Activated T-cell treated with anti-CD3 and anti-CD28 coated beads, Interleukin-2, amount 50 U/mL, for 72 hours (primary cell): ENCODE data around the gene MMP19. TPM values are rescaled to one million over a fixed set of nuclear protein-coding genes. Genes with fewer than 3 reads are reported as not detected.

Source experiments
- ATAC-seq, 2 donors: fragments of 150-1000 bp; cut with Tn5 transposase; replicated peaks in 1 of 2; 2 replicates each; pipeline ENCODE4 v1.10.0; 2021; ENCODE audit warnings: moderate library complexity in 2 of 2, mild to moderate bottlenecking in 1 of 2
- DNase-seq, 2 donors: peaks; one replicate each; pipeline ENCODE4 v3.0.0; 2021 to 2022; ENCODE audit warnings: mixed read lengths in 1 of 2
- H3K27ac Mint-ChIP-seq: one replicate; pipeline ENCODE4 v1.8.0; 2022; ENCODE audit warnings: mild to moderate bottlenecking, moderate library complexity, mixed read lengths
- H3K27me3 Mint-ChIP-seq: one replicate; pipeline ENCODE4 v1.8.0; 2022; ENCODE audit warnings: low read depth, mixed read lengths
- H3K36me3 Mint-ChIP-seq, 2 donors: one replicate each; pipeline ENCODE4 v1.8.0; 2022; ENCODE audit warnings: mixed read lengths in 2 of 2, mild to moderate bottlenecking in 1 of 2; ENCODE audit not compliant: insufficient read depth in 2 of 2
- H3K4me1 Mint-ChIP-seq: one replicate; pipeline ENCODE4 v1.8.0; 2022; ENCODE audit warnings: low read depth, mixed read lengths
- H3K4me3 Mint-ChIP-seq, 2 donors: one replicate each; pipeline ENCODE4 v1.8.0; 2022; ENCODE audit warnings: mild to moderate bottlenecking in 2 of 2, mixed read lengths in 2 of 2, moderate library complexity in 2 of 2
- H3K9me3 Mint-ChIP-seq, 2 donors: one replicate each; pipeline ENCODE4 v1.8.0; 2022; ENCODE audit warnings: mixed read lengths in 2 of 2
- total RNA-seq, 2 donors: library from RNA; stranded (reverse); gene quantifications; one replicate each; pipeline ENCODE4 v1.2.3, GENCODE V29; 2022

Gene MMP19
- total RNA-seq, 2 donors from 2014 or later, result 0.41 to 0.81 TPM

DNA sequence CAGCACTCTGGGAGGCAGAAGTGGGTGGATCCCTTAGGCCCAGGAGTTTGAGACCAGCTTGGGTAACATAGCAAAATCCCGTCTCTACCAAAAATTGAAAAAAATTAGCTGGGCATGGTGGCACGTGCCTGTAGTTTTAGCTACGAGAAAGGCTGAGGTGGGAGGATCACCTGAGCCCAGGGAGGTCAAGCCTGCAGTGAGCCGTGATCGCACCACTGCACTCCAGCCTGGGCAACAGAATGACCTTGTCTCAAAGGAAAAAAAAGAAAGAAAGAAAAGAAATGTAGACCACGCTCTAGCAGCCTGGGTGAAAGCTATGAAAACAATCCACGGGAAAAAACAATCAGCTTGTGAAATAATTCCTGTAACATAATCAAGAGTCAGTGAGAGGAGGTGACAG is 54.2 kb downstream of the MMP19 start:
- DNase-seq (no peak), ATAC-seq (no peak)
- no peaks in the 10 kb centered on the region for H3K9me3 Mint-ChIP-seq
- no peaks in the 10 kb centered on the region for H3K27me3 Mint-ChIP-seq
- peaks cover 2 to 32% of the 10 kb centered on the region in 2 donors for H3K36me3 Mint-ChIP-seq
- H3K27ac Mint-ChIP-seq, result no peak overlapping the region
- H3K4me3 Mint-ChIP-seq, result no peak overlapping the region
- no peaks in the 10 kb centered on the region for H3K4me1 Mint-ChIP-seq

Other genes with a start within 250 kb of the MMP19 start
- gene OR10P1, start 206.0 kb downstream of the MMP19 start, total RNA-seq, result not detected
- 1 to 10 TPM; 6.6 to 8.9 TPM for gene ITGA7, start 135.0 kb downstream of the MMP19 start, total RNA-seq
- 100 to 1,000 TPM; 116 to 121 TPM for gene BLOC1S1, start 126.9 kb downstream of the MMP19 start, total RNA-seq
- gene RDH5, start 122.5 kb downstream of the MMP19 start, total RNA-seq, result 1 to 10 TPM; 7.3 to 9.3 TPM
- 100 to 1,000 TPM; 122 to 154 TPM for gene CD63, start 113.9 kb downstream of the MMP19 start, total RNA-seq
- gene GDF11, start 99.8 kb downstream of the MMP19 start, total RNA-seq, result 1 to 10 TPM; 3.4 to 4.8 TPM
- 100 to 1,000 TPM; 106 to 127 TPM for gene SARNP, start 25.2 kb downstream of the MMP19 start, total RNA-seq
- gene ORMDL2, start 24.9 kb downstream of the MMP19 start, total RNA-seq, result 10 to 100 TPM; 29.5 to 33.5 TPM
- gene DNAJC14, start 13.3 kb downstream of the MMP19 start, total RNA-seq, result 10 to 100 TPM; 24.1 to 24.4 TPM
- gene PYM1, start 85.0 kb upstream of the MMP19 start, total RNA-seq, result 10 to 100 TPM; 35.1 to 36.6 TPM
- gene DGKA, start 88.2 kb upstream of the MMP19 start, total RNA-seq, result 100 to 1,000 TPM; 343 to 396 TPM
- gene PMEL, start 123.1 kb upstream of the MMP19 start, total RNA-seq, result 1 to 10 TPM in 1 of 2 donors, under 1 TPM in 1; 1.00 to 1.9 TPM
- gene CDK2, start 123.9 kb upstream of the MMP19 start, total RNA-seq, result 100 to 1,000 TPM in 1 of 2 donors, 10 to 100 TPM in 1; 89.2 to 103 TPM
- gene RAB5B, start 131.1 kb upstream of the MMP19 start, total RNA-seq, result 10 to 100 TPM; 49.4 to 56.6 TPM
- gene SUOX, start 154.3 kb upstream of the MMP19 start, total RNA-seq, result 1 to 10 TPM; 7.8 to 9.9 TPM
- 10 to 100 TPM; 22.8 to 25.0 TPM for gene IKZF4, start 178.1 kb upstream of the MMP19 start, total RNA-seq
- 10 to 100 TPM; 23.0 to 28.9 TPM for gene RPS26, start 199.0 kb upstream of the MMP19 start, total RNA-seq
- gene ERBB3, start 237.2 kb upstream of the MMP19 start, total RNA-seq, result 1 to 10 TPM; 1.4 to 1.9 TPM